Measurements from ENCODE around the gene DNAH10.

The DNAH10 gene

GRCh38 chr12:123833830-123834229 lies 71.7 kb downstream of the DNAH10 start:
- no peak overlapping the region for H2AFZ ChIP-seq (ENCODE audit: low read length)
- H3K9me3 ChIP-seq (ENCODE audit: low read length): no peaks in the 10 kb centered on the region
- no peaks in the 10 kb centered on the region for H4K20me1 ChIP-seq (ENCODE audit: insufficient read depth, low read length)
- no peak overlapping the region for H3K4me2 ChIP-seq (ENCODE audit: low read length)
- H3K9me2 ChIP-seq (ENCODE audit: low read depth, low read length): no peaks in the 10 kb centered on the region
- no peak overlapping the region for H3K4me3 ChIP-seq (ENCODE audit: low read depth, low read length, poor library complexity, severe bottlenecking)
- H3K27me3 ChIP-seq (ENCODE audit: insufficient read depth, low read length): peaks cover 4% of the 10 kb centered on the region
- H3F3A ChIP-seq (ENCODE audit: insufficient read depth, low read length): no peaks in the 10 kb centered on the region
- no peak overlapping the region for H3K27ac ChIP-seq (ENCODE audit: low read depth, low read length, poor library complexity, severe bottlenecking)
- no peaks in the 10 kb centered on the region for H3K4me1 ChIP-seq (ENCODE audit: insufficient read depth, low read length, severe bottlenecking)
- no peak overlapping the region for H3K9ac ChIP-seq (ENCODE audit: low read length)
- H3K36me3 ChIP-seq (ENCODE audit: insufficient read depth, low read length): no peaks in the 10 kb centered on the region
- H3K79me2 ChIP-seq (ENCODE audit: insufficient read depth, low read length): no peaks in the 10 kb centered on the region
- TF ChIP-seq CTCF (IDR thresholded peaks at IDR 0.05; ENCODE audit: low read length) (no peak), EZH2 (IDR thresholded peaks at IDR 0.05; ENCODE audit: borderline replicate concordance, low read length) (no peak)

- H3K4me2 ChIP-seq (ENCODE audit: low read length): no peak overlapping the region
- no peaks in the 10 kb centered on the region for H4K20me1 ChIP-seq (ENCODE audit: insufficient read depth, low read length)
- no peaks in the 10 kb centered on the region for H3K4me1 ChIP-seq (ENCODE audit: insufficient read depth, low read length, severe bottlenecking)
- H2AFZ ChIP-seq (ENCODE audit: low read length): no peak overlapping the region
- H3K4me3 ChIP-seq (ENCODE audit: low read depth, low read length, poor library complexity, severe bottlenecking): no peak overlapping the region
- H3K9ac ChIP-seq (ENCODE audit: low read length): no peak overlapping the region
- peaks cover 2% of the 10 kb centered on the region for H3K27me3 ChIP-seq (ENCODE audit: insufficient read depth, low read length)
- no peaks in the 10 kb centered on the region for H3K9me3 ChIP-seq (ENCODE audit: low read length)
- H3K79me2 ChIP-seq (ENCODE audit: insufficient read depth, low read length): no peaks in the 10 kb centered on the region
- H3K36me3 ChIP-seq (ENCODE audit: insufficient read depth, low read length): no peaks in the 10 kb centered on the region
- no peak overlapping the region for H3K27ac ChIP-seq (ENCODE audit: low read depth, low read length, poor library complexity, severe bottlenecking)
- H3K9me2 ChIP-seq (ENCODE audit: low read depth, low read length): no peaks in the 10 kb centered on the region
- no peaks in the 10 kb centered on the region for H3F3A ChIP-seq (ENCODE audit: insufficient read depth, low read length)
- TF ChIP-seq EZH2 (IDR thresholded peaks at IDR 0.05; ENCODE audit: borderline replicate concordance, low read length) (no peak), CTCF (IDR thresholded peaks at IDR 0.05; ENCODE audit: low read length) (no peak)
These were observed 72.7 kb downstream of the DNAH10 start for GRCh38 chr12:123834845-123835244.

- no peak for TF ChIP-seq EZH2 (IDR thresholded peaks at IDR 0.05; ENCODE audit: borderline replicate concordance, low read length)
- TF ChIP-seq CTCF (IDR thresholded peaks at IDR 0.05; ENCODE audit: low read length): no peak
- Histone ChIP-seq H4K20me1 (ENCODE audit: insufficient read depth, low read length) (no peaks in the 10 kb centered on the region), H2AFZ (ENCODE audit: low read length) (no peak overlapping the region), H3K4me3 (ENCODE audit: low read depth, low read length, poor library complexity, severe bottlenecking) (no peak overlapping the region), H3K9me2 (ENCODE audit: low read depth, low read length) (no peaks in the 10 kb centered on the region), H3K9me3 (ENCODE audit: low read length) (no peaks in the 10 kb centered on the region), H3F3A (ENCODE audit: insufficient read depth, low read length) (no peaks in the 10 kb centered on the region), H3K27me3 (ENCODE audit: insufficient read depth, low read length) (no peaks in the 10 kb centered on the region; the same call in 1 of the 2 replicates), H3K9ac (ENCODE audit: low read length) (no peak overlapping the region), H3K4me2 (ENCODE audit: low read length) (no peak overlapping the region), H3K4me1 (ENCODE audit: insufficient read depth, low read length, severe bottlenecking) (no peaks in the 10 kb centered on the region), H3K79me2 (ENCODE audit: insufficient read depth, low read length) (no peaks in the 10 kb centered on the region), H3K36me3 (ENCODE audit: insufficient read depth, low read length) (no peaks in the 10 kb centered on the region), H3K27ac (ENCODE audit: low read depth, low read length, poor library complexity, severe bottlenecking) (no peak overlapping the region)
These were observed 74.2 kb downstream of the DNAH10 start for GRCh38 chr12:123836292-123836691.
